Measurements from ENCODE around the gene SRGAP3.

SRGAP3 gene

GRCh38 chr3:8985876-8986275, 263.6 kb downstream of the SRGAP3 start:
- DNase-seq (ENCODE audit: low spot score) = no peak

DNA sequence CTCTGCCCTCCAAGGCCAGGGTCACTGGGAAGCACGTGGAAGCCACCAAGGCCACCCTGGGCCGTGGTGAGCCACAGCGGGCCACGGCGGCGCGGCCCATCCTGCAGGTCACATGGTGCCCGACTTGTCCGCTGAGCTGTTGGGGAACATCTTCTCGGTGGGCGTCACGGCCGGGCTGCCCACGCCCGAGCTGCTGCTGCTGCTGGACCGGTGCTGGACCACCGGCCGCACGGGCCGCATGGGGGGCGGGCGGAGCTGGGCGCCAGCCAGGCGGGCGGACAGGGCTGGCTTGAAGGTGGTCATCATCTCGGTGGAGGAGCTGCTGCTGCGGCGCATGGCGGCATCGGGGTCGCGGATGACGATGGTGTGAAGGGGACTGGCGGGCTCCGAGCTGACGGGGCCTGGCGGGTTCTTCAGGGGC, 264.0 kb downstream of the SRGAP3 start:
- DNase-seq (ENCODE audit: low spot score) = no peak

GRCh38 chr3:8984526-8984925, 264.9 kb downstream of the SRGAP3 start:
- no peak for DNase-seq (ENCODE audit: low spot score)

- DNase-seq (ENCODE audit: low spot score) = no peak
Measured at GRCh38 chr3:8984081-8984480, 265.4 kb downstream of the SRGAP3 start.

- DNase-seq (ENCODE audit: low spot score) = no peak
Measured at GRCh38 chr3:8983591-8983990, 265.9 kb downstream of the SRGAP3 start.

DNA sequence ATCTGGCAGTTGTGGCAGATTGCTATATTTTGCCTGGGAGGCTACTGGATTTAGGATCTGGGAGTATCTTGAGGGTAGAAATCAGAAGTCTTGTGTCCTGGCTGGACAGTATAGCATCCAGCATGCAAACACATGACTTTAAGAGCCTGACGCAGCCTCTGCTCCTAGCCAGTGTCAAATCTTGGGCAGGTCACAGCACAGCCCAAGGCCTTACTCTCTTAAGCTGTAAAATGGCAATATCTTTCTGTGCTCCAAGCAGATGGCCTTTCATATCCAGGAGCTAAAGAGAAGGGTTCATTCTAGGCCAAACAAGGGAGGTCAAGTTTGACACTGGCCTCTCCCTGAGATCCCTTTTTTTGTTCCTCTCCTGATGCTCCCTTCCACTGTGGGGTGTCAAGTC, 266.4 kb downstream of the SRGAP3 start:
- DNase-seq (ENCODE audit: low spot score) = no peak

DNA sequence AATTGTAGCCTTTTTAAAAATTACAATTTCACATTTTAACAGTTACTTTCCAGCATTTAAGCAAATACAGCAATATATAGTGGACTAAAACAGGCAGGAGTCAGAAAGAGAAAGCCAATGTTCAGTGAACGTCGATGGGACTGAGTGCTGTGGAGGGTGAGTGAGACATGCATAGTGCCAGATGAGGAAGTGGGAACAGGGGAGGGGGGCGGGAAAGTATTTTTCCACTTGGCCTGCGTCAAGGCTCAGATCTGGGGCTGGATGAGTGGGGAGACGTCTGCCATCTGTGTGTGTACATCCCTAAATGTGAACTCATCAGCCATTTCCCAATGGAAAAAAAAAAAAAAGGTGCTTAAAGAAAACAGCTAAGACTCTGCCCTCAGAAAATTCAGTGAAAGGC, 266.9 kb downstream of the SRGAP3 start:
- DNase-seq (ENCODE audit: low spot score) = peak; percentile 39

- DNase-seq (ENCODE audit: low spot score) = no peak
Measured at GRCh38 chr3:8981700-8982099, 267.7 kb downstream of the SRGAP3 start.

DNA sequence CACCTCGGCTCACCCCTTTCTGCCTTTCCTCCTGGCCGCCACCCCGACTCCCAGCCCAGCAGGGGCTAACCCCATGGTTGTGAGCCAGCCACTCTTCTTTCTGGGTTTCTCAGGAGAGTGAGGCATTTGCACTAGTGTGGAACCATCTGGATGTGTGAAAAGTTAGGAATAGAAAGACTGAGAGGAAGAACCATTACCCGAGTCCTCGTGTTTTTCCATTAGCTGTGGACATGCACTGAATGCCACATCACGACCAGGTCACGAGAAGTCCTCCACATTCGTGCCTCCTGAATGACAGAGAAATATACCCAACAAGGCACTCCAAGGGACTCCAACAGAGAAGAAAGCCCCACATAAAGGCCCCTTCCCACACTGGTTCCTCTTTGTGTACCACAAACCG, 268.1 kb downstream of the SRGAP3 start:
- DNase-seq (ENCODE audit: low spot score) = no peak

DNA sequence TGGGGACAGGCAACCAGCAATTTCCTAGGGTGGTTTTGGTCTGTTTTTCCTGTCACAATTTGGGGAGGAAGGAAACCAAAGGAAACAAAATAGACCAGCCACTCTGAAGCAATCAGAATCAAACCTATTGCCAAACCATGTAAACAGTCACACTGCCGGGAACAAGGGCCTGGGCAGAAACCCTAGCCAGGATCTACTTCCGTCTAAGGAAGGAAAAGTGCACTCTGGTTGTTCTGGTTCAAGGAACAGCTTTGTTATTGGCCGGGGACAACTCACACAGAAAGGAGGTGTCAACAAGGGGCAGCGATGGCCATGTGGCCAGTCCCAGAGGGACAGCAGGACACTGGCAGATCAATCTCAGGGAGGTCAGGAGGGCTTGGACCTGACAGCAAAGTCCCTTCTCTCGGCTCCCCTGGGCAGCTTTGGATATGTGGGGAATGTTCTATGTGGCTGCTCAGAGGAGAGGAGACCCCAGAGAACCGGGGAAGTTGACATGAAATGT, 268.6 kb downstream of the SRGAP3 start:
- DNase-seq (ENCODE audit: low spot score) = no peak

DNA sequence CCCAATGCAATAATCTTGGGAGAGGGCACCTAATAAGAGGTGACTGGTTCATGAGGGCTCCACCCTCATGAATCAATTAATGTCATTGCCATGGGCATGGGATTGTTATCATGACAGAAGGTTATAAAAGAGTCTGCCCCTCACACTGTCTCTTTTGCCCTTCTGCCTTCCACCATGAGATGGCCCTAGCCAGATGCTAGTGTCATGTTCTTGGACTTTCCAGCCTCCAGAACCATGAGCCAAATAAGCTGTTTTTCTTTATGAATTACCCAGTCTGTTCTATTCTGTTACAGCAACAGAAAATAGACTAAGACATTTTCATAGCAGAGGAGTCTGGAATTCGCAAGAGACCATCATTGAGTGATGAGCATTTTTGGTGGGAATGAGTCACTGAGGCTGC, 270.2 kb downstream of the SRGAP3 start:
- DNase-seq (ENCODE audit: low spot score) = no peak

GRCh38 chr3:8978551-8978950, 270.9 kb downstream of the SRGAP3 start:
- DNase-seq (ENCODE audit: low spot score) = no peak

DNA sequence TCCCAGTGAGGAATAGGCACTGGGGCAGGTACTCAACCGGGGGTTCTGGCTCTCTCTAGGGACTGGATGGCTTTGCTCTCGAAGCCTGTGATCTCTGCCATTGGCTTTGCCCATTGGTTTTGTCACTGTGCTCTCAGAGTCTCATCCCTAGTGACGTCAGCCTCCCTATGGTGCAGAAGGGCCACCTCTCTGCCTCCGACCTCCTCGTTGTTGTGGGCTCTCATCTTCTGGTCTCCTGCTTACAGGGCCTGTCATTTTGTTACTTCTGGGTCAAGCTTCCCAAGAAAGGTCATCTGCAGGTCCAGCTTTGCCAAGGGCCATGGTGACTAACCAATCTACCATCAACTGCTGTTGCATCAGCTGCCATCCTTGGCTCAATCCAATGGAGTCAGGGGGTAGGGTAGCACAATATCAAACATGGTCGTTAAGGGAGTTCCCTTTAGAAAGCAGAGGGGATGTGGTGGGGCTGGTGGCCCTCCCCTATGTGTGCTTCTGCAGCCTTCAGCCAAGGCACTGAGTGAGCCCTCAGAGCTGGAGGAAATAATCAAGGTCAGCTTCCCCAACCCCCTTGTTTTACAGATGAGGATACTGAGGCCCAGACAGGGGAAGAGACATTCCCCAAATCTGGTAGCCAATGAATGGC, 272.8 kb downstream of the SRGAP3 start:
- no peak for DNase-seq (ENCODE audit: low spot score)

DNA sequence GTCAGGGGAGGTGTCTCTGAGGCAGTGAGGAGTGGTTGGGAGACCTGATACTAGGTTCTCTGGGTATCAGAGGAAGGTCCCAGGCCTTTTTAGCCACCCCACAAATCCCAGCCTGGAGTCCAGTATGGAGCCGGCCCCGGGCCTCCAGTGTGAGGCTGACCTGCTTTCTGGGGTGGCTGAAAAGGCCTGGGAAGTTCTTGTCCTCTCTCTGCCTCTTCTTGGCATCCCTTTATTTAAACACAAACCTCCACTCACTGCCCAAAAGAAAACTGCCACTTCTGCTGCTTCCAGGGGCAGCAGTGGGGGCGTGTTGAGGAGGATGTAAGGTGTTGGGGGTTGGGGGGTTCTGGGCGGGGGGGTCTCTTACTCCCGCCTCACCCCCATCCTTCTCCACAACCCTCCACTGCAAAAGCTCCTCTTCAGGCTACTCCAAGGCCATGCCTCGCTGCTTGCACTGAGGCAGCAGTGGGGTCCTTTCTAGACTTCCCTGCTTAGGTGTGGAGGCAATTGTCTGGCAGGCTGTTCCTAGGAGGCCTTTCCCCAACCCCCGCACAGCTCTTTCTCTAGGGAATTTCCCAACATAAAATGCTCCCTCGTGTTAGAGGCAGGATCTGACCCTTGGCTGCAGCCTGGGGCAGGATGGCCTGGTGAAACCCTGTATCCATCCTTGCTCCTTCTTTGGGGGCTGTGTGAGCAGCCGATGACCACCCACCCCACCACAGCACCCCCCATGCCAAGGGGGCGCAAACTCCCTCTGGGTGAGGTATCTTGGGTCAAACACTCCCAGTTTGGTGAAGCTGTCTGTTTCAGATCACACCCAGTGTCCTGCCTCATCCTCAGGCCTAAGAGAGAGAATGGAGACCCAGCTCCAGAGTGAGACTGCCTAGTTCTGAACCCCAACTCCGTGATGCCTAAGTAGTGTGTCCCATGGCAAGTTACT, 274.1 kb downstream of the SRGAP3 start:
- DNase-seq (ENCODE audit: low spot score) = no peak

DNA sequence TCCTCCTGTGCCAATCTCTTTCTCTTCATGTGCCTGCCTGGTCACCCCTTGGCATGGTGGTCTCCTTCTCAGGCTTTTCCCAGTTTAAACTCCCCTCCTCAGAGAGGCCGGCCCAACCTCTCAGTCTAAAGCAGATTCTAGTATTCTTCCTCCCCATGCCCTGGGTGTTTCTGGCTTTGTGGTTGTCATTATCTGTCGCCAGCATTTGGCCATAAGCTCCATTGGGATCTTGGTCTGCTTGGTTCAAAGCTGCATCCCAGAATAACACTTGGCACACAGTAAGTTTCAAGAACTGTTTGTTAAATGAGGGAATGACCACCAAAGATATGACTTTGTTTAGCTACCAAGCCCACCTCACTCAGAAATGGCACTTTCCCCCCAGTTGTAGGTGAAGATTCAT, 275.0 kb downstream of the SRGAP3 start:
- DNase-seq (ENCODE audit: low spot score) = no peak

DNA sequence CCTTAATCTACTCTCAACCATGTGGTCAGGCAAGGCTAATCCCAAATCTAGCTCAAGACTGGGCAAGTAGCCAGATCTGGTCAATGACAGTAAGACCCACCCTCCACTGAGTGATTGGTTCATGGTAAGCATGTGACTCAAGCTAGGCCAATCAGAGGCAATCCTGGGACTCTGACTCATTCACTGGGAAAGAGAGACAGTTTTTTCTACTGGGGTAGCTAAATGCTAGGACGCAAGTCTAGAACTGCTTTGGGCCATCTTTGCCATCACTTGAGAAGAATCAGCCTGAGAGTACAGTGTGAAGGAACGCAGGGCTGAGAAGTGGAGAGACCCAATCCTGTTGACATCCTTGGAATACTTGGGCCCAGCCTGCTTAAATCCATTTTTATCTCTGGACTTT, 276.8 kb downstream of the SRGAP3 start:
- no peak for DNase-seq (ENCODE audit: low spot score)

DNA sequence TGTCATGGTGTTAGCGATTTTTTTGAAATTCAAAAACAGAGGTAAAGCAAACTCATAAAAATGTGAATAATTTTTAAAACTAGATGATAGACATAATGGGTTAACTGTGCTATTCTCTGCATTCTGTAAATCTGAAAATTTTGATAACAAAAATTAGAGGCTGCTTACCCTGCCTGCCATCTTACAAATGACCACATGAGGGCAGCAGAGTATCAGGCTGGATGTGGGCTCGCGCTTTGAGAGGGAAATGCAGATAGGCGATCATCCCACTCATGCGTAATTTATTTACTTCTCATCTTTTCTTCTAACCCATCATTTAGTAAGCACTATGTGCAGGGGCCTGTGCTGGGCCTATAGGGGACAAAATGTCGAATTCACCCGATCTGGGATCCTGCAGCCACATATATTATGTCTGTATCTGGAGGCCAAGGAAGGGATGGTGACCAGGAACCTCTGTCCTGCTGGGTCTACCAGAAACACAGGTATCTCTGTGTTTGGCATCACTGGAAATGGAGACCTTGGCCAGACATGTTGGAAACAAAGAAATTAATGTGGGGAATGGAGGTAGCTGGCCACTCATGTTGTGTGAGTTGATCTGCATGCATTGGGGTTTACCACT, 278.4 kb downstream of the SRGAP3 start:
- DNase-seq (ENCODE audit: low spot score) = peak; percentile 76

- no peak for DNase-seq (ENCODE audit: low spot score)
Measured at GRCh38 chr3:8969241-8969640, 280.2 kb downstream of the SRGAP3 start.

- no peak for DNase-seq (ENCODE audit: low spot score)
Measured at GRCh38 chr3:8968375-8968882, 281.0 kb downstream of the SRGAP3 start.

- no peak for DNase-seq (ENCODE audit: low spot score)
Measured at GRCh38 chr3:8967553-8967952, 281.9 kb downstream of the SRGAP3 start.

DNA sequence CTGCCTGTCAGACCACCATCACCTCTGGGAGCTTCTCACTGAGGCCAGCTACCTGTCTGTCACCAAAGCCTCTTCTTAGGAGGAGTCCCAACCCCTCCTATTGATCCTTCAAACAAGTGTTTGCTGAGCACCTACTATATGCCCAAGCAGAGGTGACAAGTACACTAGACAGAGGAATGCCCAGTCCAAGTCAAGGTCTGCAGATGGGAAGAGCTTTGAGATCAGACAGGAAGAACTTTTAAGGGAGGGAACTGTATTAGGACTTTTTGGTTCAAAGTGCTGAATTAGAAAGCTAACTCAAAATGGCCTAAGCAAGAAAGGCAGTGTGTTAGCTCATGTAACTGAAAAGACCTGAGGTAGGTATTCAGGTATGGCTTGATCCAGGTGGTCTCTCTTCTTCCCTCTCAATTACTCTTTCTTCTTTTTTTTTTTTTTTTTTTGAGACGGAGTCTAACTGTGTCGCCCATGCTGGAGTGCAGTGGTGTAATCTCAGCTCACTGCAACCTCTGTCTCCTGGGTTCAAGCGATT, 282.6 kb downstream of the SRGAP3 start:
- DNase-seq (ENCODE audit: low spot score) = no peak

DNA sequence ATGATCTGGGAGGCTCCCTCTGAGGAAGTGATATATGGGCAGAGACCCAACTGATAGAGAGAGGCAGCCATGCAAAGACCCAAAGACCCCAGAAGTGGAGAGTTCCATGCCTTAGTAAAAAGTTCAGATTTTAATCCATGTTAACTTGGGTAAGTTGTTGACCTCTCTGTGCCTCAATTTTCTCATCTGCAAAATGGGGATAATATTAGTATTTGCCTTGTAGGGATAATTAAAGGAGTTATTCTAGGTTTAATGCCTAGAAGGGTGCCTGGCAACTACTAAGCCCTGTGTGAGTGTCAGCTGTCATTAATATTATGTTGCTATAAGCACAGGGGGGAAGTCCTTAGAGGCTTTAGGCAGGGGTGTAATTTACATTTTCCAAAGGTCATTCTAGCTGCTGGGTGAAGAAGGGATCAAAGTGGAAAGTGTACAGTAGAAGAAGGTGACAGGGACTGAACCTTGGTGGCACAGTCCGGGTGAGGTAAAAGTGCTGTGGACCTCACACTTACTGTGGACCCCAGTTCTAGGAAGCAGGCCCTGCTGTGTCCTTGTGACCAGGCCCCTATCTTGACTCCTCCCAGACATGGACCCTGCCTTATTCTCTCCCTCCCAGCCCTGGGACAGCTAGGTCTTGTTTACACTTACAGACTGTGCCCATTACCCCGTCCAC, 283.2 kb downstream of the SRGAP3 start:
- DNase-seq (ENCODE audit: low spot score) = no peak

All from pons (tissue), 1 donor.